GOT3 (cell line): ENCODE measurements around the gene PCCA.
"Not testable (repeated sequence)": the region's sequence is repeated elsewhere in the genome, so short reads cannot be mapped to it uniquely, and the experiment has no call there.

ENCODE experiments used
- DNase-seq: peaks from one replicate; lab custom pipeline; 2025; ENCODE audit warnings: mixed read lengths; lab: John Stamatoyannopoulos, UW

PCCA gene

DNA sequence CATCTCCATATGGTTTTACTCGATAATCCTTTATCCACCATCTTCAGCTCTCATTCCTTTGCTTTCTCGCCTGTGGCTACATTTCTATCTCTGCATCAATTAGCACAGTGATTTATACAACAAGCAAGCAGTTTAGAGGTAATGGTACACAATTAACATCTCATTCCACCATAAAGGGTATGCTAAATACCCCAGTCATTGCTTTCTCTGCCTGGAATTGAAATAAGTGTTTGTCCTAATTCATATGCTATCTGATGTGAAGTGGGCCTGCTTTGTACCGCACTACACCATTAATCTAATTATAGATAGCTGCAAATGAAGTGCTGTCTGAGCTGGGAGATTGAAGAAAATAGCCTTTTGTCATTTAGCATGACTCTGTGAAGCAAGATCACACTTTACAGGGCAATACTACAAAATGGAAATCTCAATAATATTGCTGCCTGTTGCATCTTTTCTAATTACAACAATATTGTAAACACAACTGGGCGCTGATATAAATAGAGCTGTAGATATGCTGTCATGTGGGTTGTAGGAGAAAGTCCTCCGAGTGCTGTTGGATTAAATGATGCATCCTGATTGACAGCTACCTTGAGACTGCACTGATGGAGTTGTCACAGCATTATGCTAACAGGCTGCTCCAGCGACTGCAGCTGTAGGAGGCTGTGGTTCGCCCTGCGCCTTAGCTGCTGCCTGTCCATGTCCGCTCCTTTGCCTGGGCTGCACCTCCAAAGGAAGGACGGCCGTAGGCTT, 421.5 kb downstream of the PCCA start:
- DNase-seq: no peak

DNA sequence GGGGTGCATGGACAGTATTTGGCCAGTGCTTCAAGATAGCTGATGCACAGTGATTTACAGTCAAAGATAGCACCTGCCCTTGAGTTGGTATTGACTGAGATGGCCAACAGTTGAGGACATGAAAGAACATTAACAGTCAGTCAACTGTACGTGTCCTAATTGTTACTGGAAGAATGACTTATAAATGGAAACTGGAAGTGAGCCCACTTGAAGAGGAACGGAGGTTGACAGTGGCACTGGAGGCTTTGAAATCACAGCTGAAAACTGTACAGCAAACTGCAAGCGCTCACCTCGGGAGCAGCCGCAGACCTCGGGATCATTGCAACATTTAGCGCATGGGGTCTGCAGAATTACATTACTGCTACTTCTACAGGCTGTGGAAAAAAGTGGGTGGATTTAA, 422.6 kb downstream of the PCCA start:
- no peak for DNase-seq

DNA sequence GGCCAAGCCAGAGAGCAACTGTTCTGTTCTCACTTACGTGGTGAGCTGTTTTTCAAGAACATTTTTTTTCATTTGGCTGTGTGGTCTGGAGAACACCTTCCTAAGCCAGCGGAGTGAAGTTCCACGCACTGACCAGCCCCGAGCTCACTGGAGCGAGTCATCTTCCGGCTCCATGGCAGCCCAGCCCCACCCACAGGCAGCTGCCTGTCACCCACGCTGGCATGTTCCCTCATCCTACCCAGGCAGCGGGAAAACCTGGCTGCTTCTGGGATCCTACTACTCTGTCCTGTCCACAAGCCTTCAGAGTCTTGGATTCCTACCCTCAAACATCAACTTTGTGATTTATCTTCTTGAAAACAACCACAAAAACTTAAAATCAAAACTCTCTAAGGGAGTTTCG, 423.5 kb downstream of the PCCA start:
- DNase-seq: no peak

DNA sequence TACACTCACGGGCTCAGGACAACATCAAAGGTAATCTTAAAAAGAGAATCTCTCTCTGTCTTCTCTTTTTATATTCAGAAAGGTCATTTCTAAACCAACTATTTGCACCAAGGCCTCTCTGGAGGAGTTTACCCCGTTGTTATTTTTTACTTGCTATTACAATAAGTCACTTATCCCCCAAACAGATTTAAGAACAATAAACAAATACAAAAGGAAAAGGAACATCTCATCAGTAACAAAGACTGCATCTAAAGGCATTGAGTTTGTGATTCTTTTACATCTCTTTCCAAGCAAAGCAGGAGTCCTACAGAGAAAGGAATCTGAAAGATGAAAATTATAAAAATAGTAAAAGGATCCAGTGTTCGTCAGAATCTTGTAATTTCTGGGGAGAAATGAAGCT, 424.3 kb downstream of the PCCA start:
- DNase-seq: no peak

DNA sequence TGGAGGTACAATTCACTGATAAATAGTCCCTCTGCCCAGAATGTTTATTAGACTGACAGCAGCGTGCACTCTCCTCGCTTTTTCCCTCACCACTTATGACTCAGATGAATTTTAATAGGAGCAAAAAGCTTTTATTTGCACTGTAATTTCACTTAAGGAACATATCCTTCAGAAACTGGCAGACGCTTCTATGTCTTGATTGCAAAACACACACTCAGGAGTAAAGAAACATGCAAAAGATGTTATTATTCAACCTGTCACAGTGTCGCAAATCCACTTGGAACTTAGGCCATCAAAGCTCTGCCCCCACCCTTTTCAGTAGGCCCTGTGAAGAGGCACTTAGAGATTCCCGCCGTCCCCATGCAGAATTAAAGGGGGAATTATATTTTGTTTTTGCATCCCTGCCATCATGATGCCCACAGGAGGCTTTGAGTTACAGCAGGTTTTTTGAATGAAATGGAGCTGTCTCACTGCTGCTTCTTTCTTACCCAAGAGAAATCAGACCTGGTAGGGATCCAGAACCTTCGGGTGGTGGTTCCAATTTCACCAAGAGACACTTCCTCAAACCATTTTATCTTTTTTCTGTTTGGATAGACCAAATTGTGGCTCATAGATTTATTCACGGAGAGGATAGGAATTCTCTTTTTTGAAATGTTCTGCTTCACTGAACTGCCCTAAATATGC, 425.2 kb downstream of the PCCA start:
- DNase-seq: no peak

DNA sequence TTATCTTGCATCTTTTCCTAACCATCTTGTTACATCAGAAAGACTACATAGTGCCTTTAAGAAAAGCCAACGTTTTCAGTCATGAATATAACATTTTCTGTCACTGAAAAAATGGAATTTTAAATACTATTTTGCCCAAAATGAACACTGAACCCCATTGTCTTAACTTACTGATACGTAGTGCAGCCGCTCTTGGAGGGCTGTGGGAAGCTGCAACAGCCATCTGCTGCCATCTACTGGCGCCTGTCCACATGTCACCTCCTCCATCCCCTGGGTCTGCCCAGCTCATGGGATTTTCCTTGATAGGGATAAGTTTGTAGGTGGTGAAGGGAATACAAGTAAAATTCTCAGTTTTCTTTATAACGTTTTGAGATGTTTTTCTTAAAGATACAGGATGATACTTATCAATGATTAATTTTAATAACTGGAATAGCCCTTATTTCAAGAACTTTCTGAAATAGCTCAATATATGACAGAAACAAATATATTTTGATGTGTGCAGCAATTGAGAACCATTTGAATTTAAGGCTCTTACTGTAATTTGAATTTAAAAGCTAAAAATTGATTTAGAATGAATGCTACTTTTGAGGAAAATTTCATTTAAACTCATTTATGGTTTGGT, 426.0 kb downstream of the PCCA start:
- peak; percentile 10 for DNase-seq

DNA sequence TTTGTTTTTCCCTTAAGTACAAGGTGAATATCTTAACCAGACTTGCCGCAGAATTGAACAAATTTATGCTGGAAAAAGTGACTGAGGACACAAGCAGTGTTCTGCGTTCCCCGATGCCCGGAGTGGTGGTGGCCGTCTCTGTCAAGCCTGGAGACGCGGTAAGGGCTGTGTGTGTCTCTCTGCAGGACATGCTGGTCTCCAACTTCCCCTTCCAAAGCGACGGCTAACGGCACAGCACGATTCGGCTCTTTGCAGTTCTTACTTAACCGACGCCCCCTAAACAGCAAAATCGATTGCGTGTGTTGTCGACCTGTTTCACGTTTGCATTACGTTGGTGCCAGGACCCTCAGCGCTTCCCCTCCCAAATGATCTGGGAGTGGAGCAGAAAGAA, 426.5 kb downstream of the PCCA start:
- DNase-seq: no peak

DNA sequence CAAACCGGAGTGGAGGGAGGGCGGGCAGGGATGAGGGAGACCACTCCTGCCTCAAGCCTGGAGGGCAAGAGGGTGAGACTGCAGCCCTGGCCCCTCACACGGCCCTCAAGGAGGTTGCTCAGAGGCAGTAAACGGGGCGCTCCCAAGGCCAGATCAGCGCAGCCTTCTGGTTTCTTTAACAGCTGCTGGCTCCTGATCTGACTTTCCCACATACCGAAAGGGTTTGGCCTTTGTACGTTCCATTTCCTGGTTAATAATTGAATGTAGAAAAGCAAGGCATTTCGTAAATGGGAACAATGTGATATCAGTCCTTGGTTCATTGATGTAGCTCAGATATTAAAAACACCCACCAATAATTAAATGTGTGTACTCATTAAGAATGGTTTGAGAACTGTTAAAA, 428.2 kb downstream of the PCCA start:
- no peak for DNase-seq

DNA sequence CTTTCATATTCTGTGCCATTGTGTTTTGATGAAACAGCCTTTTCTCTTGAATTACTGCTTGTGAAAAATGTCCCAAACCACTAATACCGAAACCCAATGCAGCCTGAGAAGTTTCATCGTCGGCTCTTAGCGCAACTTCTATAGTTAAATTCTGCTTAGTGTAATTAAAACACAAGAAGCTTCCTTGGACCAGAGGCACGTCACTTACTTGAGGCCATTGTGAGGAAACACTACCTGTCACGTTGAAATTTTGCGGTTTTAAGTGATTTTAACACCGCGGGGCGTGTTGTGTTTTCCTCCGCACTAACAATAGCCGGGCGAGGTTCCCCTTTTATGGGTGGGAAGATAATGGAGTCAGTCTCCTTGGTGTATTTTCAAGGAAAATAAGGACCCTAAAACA, 428.8 kb downstream of the PCCA start:
- no peak for DNase-seq

DNA sequence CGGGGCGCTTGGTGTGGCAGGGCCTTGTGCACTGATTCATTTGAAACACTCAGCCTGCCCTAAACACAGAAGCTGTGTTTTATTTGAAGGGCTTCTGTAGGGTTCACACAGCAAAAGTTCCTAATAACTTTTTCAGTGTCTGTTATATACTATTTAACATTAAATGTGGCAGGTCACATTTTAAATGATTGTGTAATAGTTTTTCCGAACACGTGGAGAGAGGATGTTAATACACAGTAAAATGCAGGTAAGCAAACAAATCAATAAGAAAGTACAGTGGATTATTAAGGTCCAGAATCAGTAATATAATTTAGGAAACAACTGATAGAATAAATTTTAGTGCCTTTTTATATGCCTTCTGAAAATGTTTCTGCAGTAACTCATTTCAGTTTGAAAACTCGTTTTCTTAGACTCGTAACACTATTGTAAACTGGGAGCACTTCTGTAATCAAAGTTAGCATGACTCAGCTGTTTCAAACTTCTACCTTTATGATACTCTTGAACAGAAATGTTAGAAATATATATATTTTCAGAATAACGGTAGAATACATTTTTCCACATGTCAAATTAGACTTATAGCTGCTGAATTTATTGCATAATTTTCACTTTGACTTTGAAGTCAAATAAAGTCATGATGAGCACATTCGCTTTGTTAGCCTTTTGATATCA, 429.6 kb downstream of the PCCA start:
- no peak for DNase-seq

DNA sequence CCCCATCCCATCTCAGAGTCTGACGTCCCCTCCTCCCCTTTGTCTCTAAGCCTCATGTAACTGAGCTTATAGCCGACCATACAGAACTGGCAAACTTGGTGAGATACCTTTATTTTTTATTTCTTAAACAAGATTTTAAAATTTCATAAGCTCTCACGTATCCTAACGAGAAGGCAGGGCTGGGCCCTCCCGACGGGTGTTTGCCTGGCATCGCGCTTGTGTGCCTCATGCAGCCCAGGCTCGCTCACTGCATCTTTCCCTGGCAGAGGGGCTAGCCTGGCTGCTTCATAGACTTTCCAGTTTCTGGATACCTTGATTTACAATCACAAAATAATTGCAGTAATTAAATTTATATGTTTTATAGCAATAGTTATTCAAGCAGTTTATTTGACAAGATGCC, 430.7 kb downstream of the PCCA start:
- no peak for DNase-seq

DNA sequence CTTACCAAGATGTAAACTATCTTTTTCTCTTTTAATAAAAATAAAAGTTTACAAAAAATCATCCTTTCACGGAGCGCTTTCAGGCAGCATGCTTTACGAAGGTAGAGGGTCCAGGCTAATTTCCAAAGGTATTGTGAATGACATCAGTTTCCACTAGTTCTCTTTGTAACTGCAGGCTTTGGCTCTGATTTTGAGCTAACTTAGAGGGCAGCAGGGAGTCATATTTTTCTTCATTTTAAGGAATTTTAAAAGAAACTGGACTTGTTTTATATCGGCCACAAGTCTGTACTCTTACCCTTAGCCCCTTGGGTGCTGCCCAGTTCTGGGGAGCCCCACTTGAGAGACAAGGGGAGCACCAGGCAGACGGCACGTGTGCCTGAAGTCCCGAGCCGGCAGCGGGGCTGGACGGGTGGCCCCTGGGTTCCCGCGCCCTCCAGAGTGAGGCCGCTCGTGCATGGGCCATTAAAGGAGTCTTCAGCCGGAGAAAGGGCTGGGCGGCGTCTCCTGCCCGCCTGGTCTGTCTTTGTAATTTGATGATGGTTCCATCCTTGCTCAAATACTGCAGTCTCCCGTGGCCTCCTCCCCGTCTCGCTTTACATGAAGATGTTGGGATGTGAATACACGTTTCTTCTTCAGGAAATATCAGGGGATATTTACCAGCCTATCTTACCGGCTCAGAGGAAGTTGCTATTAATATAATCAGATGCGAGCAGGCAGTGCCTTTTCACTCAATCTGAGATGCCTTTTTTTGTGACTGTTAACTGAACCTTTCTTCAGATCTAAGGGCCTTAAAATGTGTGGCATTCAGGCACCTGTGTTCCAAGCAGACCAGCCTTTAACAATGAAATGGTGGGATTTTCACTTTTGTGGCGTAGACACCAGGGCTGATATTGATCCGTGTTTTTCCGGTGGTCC, 432.3 kb downstream of the PCCA start:
- no peak for DNase-seq

DNA sequence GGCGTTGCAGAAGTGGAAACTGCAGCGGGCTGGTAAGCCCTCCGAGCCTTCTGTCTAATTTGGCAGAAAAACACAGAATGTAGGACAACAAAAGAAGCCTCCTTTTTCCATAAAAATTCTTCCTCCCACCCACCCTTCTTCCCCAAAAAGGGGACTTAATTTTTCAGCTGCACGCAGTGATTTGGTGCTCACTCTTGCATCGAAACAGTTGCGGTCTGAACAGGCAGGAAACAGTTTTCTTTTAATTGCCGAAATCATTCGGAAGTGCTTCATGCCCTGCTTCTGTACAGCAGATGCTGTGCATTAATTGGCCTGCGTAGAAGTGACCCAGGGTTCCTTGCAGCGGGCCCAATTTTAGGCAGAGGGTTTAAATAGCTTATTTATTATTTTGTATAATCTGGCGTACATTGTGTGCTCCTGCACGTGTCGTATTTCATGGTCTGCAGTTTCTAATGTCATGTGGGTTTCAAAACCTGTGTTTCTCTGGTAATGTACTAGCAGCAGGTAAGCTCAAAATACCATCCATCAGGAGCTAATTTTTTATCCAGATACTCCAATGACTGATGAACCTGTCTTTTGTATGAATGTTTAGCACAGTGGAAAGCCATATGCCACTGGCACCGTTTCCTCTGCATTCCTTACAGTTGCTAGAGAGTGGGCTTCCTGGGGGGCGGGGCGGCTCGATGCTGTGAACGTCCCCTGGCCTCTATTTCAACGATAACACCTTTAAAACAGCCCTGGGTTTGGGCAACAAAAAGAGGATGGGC, 433.1 kb downstream of the PCCA start:
- no peak for DNase-seq

DNA sequence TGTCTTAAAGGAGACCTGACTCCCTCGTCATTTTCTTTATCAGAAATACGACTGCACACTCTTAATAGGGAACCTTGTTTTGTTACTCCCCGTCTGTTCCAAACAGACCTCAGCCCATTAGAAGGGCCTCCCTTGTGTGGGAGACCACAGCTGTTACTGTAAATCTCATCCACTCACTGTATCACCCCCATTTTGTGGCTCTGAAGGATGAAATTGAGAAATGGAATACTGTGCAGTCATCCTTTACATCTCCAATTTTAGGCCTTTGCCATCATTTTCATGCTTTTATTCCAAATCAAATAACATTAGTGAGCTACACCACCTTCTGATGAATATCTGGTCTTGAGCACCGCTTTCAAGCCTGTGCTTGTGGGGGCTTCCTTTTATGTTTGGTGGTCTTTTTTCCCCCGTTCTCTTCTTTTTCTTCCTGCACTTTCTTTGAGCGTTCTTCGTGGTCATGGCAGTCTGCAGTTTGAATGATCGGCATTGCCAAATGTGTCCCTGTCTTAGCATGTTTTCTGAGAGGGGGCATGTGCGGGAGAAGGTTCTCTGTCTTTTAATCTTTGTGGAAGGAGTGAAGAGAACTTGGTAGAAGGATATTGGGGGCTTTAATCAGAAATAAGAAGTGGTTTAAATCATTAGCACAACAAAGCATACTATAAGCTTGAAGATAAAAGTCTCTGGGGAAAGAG, 433.9 kb downstream of the PCCA start:
- no peak for DNase-seq

DNA sequence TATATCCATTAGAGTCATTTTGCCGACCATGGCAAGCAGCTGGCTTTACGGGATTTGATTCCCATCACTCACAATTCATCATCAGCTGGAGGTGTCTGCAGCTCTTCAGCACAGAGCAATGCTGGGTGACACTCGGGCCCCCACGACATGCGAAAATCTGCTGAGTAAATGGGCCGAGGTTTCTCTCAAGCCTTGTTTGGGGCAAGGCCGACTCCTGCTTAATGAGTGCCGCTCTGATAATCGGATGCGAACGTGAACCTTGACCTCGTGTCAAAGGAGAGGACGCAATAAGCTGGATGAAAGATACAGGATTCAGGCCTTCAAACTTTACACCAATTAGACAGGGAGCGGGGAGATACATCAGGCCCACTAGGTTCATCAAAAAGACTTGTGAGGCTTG, 434.5 kb downstream of the PCCA start:
- no peak for DNase-seq

DNA sequence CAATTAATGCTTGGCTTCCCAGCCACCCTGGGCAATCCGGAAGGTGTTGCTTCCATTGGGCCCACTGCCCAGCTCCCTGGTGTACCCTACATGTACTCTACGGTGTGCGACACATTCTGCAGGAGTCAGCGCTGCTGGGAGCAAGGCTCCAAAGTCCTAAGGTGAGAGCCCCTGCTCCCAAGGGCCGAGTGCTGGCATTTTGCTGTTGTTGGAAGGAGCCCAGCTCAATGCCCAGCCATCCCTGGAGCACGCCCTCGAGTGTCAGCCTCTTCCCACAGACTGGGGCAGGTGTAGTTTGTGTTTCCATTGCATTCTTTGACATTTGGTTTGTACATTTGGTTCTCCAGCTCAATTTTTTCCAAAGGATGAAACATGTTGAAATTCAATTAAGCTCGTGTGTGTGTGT, 435.1 kb downstream of the PCCA start:
- DNase-seq: no peak

DNA sequence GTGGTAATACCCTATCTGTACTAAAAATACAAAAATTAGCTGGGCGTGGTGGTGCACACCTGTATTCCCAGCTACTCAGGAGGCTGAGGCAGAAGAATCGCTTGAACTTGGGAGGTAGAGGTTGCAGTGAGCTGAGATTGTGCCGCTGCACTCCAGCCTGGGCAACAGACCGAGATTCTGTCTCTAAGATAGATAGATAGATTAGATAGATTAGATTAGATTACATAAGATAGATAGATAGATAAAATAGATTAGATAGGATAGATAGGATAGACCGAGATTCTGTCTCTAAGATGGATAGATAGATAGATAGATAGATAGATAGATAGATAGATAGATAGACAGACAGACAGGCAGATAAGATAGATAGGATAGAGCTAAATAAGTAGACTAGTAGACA, 435.8 kb downstream of the PCCA start:
- not testable (repeated sequence) for DNase-seq

DNA sequence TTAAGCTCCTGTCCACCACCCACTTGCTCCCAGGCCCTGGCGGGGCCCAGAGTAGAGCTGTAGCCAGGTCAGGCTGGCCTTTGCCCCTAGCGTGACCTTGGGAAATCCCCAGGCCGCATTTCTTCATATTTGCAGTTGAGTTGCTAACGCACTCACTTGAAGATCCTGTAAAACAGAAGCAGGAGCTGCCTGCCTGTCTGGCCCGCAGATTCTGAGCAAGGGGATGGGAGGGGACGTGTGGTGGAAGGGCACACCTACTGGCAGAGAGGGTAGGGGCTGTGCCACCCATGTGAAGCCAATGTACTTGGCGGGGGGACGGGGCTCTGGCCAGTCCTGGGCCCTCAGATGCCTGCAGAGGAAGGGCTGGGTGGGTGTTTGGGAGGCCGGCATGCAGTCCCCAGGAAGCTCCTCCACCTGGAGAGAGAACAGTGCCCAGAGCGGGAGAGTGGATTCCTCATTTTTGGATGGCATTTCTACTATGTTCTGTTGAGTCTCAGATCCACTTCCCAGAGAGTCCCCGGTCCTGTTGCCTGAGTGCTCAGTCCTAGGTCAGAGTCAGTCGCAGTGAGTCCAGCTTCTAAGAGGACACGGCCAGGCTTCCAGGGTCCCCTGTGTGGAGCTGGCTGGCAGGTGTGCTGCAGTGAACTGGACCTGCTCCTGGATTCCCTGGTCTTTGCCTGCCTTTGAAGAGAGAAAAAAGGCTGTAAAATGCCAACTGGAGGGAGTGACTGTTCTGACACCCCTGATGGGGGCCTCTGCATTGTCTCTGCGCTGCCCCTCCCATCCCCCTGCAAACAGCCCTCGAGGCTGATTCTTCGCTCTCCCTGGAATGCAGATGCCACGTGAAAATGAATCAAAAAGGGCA, 436.8 kb downstream of the PCCA start:
- no peak for DNase-seq

DNA sequence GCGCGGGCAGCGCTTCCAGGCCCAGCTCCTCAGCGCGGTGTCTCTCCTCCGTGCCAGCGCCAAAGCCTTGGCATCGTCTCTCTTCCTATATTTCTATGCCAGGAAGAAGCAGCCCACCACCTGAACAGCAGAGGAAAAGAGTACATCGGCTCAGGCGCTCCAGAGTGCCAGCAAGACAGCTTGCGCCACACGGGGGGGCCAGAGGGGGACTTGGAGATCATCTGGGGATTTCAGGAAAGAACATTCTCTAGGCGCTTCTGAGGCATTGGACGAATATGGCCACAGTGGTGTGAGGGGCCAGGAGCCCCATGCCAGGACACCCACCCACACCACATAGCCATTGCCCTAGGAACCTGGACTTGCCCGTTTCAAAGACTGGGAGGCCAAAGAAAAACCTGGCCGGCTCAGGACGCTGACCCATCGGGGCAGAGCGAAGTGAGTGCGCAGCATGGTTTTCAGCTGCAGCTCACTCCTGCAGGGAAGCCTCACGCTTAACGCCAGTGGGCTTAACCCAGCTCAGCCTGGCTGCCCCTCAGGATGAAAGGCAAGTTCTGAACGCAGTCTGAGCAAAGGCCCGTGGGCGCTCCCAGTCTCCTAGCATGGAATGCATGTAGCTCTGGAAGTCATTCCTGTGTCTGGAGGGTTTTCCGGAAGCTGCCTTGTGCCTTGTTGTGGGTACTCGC, 437.6 kb downstream of the PCCA start:
- no peak for DNase-seq
